HG02938 (cell line): Measurements from ENCODE around the gene GRK3.
"Not testable (repeated sequence)": the region's sequence is repeated elsewhere in the genome, so short reads cannot be mapped to it uniquely, and the experiment has no call there.

ENCODE experiments used
- ATAC-seq: cut with Tn5 transposase; IDR thresholded peaks from one replicate; pipeline ENCODE4 v1.9.1; 2021; ENCODE audit warnings: mild to moderate bottlenecking, moderate library complexity; ENCODE audit not compliant: unreplicated experiment

Gene GRK3

GRCh38 chr22:25694196-25694907 is 129.9 kb downstream of the GRK3 start:
- no peak for ATAC-seq

- ATAC-seq, result no peak
Observed at GRCh38 chr22:25695146-25695545, 130.7 kb downstream of the GRK3 start.

- ATAC-seq, result no peak
Observed at GRCh38 chr22:25696763-25697162, 132.3 kb downstream of the GRK3 start.

GRCh38 chr22:25697181-25697664 is 132.7 kb downstream of the GRK3 start:
- no peak for ATAC-seq

- ATAC-seq, result no peak
Observed at GRCh38 chr22:25697978-25698377, 133.5 kb downstream of the GRK3 start.

GRCh38 chr22:25698461-25698860 is 134.0 kb downstream of the GRK3 start:
- ATAC-seq, result no peak

- no peak for ATAC-seq
Observed at GRCh38 chr22:25698978-25699377, 134.5 kb downstream of the GRK3 start.

GRCh38 chr22:25701056-25701780 is 136.7 kb downstream of the GRK3 start:
- ATAC-seq, result no peak

- ATAC-seq, result no peak
Observed at GRCh38 chr22:25702040-25702439, 137.6 kb downstream of the GRK3 start.

GRCh38 chr22:25702571-25703167 is 138.2 kb downstream of the GRK3 start:
- no peak for ATAC-seq

- no peak for ATAC-seq
Observed at GRCh38 chr22:25704701-25705100, 140.2 kb downstream of the GRK3 start.

GRCh38 chr22:25706197-25706596 is 141.7 kb downstream of the GRK3 start:
- ATAC-seq, result no peak

- not testable (repeated sequence) for ATAC-seq
Observed at GRCh38 chr22:25708430-25708829, 144.0 kb downstream of the GRK3 start.

GRCh38 chr22:25709758-25710157 is 145.3 kb downstream of the GRK3 start:
- ATAC-seq, result no peak

- ATAC-seq, result no peak
Observed at GRCh38 chr22:25710501-25710900, 146.0 kb downstream of the GRK3 start.

GRCh38 chr22:25711491-25711890 is 147.0 kb downstream of the GRK3 start:
- ATAC-seq, result no peak

GRCh38 chr22:25712661-25713400 is 148.4 kb downstream of the GRK3 start:
- ATAC-seq, result no peak

GRCh38 chr22:25714070-25714469 is 149.6 kb downstream of the GRK3 start:
- ATAC-seq, result no peak

GRCh38 chr22:25714739-25715138 is 150.3 kb downstream of the GRK3 start:
- ATAC-seq, result no peak

GRCh38 chr22:25716637-25717036 is 152.2 kb downstream of the GRK3 start:
- no peak for ATAC-seq

GRCh38 chr22:25718135-25718840 is 153.8 kb downstream of the GRK3 start:
- no peak for ATAC-seq
